Smooth muscle cell (in vitro differentiated cells): ENCODE data around the gene MTTP. TPM values are rescaled to one million over a fixed set of nuclear protein-coding genes. Genes with fewer than 3 reads are reported as not detected.

Source experiments
- DNase-seq: peaks from one replicate; lab custom pipeline; 2025; ENCODE audit not compliant: unreplicated experiment; lab: John Stamatoyannopoulos, UW
- H2AFZ ChIP-seq: fragments of 200-600 bp; sonication (generic); 2 replicates; pipeline ENCODE4 v1.6.0; 2016; ENCODE audit warnings: antibody characterized with exemption, low read depth, mild to moderate bottlenecking
- H3F3A ChIP-seq: fragments of 200-600 bp; sonication (generic); 2 replicates; pipeline ENCODE4 v1.6.0; 2017; ENCODE audit warnings: antibody characterized with exemption, low read depth
- H3K27ac ChIP-seq: fragments of 200-600 bp; sonication (generic); 2 replicates; pipeline ENCODE4 v1.5.1; 2016; ENCODE audit warnings: low read depth, mild to moderate bottlenecking
- H3K27me3 ChIP-seq: fragments of 200-600 bp; sonication (generic); 2 replicates; pipeline ENCODE4 v1.6.1; 2016; ENCODE audit warnings: low read depth, mild to moderate bottlenecking
- H3K36me3 ChIP-seq: fragments of 200-600 bp; sonication (generic); 2 replicates; pipeline ENCODE4 v1.5.1; 2016; ENCODE audit warnings: low read depth
- H3K4me1 ChIP-seq: fragments of 200-600 bp; sonication (generic); 2 replicates; pipeline ENCODE4 v1.5.1; 2016; ENCODE audit warnings: low read depth
- H3K4me2 ChIP-seq: fragments of 200-600 bp; sonication (generic); 2 replicates; pipeline ENCODE4 v1.6.0; 2016; ENCODE audit warnings: mild to moderate bottlenecking
- H3K4me3 ChIP-seq: fragments of 200-600 bp; sonication (generic); 2 replicates; pipeline ENCODE4 v1.5.1; 2016; ENCODE audit warnings: mild to moderate bottlenecking
- H3K79me2 ChIP-seq: fragments of 200-600 bp; sonication (generic); 2 replicates; pipeline ENCODE4 v1.6.0; 2016; ENCODE audit warnings: low read depth, mild to moderate bottlenecking
- H3K9ac ChIP-seq: fragments of 200-600 bp; sonication (generic); 2 replicates; pipeline ENCODE4 v1.6.0; 2016; ENCODE audit warnings: low read depth
- H3K9me3 ChIP-seq: fragments of 200-600 bp; sonication (generic); replicated peaks from 2 replicates; pipeline ENCODE4 v1.5.1; 2016; ENCODE audit warnings: low read depth
- H4K20me1 ChIP-seq: fragments of 200-600 bp; sonication (generic); 2 replicates; pipeline ENCODE4 v1.6.0; 2016; ENCODE audit warnings: low read depth
- WGBS: methylation state at CpG from one replicate; pipeline ENCODE4 v1.1.7; 2016; ENCODE audit warnings: low lambda C conversion rate; 5-methylcytosine and 5-hydroxymethylcytosine counted together
- polyA plus RNA-seq: library from polyadenylated mRNA; unstranded; fragments of >200 nt; fragmentation: Nextera tagmentation; extraction: Ambion mirVana; gene quantifications from 2 replicates; pipeline ENCODE4 v1.2.1, GENCODE V29; 2016
- total RNA-seq: library from RNA; depleted of rRNA; stranded (reverse); fragments of >200 nt; gene quantifications from 2 replicates; pipeline ENCODE4 v1.2.3, GENCODE V29; 2014
- TF ChIP-seq, protein P1 (sequence below): fragments of 200-600 bp; sonication (generic); IDR thresholded peaks from 2 replicates; pipeline ENCODE4 v1.5.1; 2017; ENCODE audit warnings: borderline replicate concordance, mild to moderate bottlenecking, antibody characterized with exemption; ENCODE audit not compliant: insufficient read depth, poor library complexity, severe bottlenecking

The MTTP gene
- total and polyA plus RNA-seq, 2 experiments from 2014 or later, result 0.31 TPM; not detected in 1

DNA sequence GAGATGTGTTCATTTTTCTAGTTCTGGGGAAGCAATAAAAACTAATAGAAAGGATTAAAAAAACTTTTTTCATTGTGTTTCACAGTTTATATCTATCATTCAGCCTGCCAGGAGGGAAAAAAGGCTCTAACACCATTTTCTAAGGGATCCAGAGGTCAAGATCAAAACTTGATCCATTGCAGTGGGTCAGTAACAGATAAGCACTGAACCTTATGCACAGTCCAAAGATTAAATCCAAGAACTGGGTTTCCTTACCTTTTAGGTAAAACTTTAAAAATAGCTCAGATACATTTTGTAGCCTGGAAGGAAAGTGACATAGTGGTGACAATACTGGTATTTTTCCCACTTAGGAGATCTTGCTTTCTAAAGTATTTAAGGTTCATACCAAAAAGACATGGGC is 12.7 kb downstream of the MTTP start:
- peak overlapping the region; percentile 49 for H3K27ac ChIP-seq
- TF ChIP-seq, protein P1, sequence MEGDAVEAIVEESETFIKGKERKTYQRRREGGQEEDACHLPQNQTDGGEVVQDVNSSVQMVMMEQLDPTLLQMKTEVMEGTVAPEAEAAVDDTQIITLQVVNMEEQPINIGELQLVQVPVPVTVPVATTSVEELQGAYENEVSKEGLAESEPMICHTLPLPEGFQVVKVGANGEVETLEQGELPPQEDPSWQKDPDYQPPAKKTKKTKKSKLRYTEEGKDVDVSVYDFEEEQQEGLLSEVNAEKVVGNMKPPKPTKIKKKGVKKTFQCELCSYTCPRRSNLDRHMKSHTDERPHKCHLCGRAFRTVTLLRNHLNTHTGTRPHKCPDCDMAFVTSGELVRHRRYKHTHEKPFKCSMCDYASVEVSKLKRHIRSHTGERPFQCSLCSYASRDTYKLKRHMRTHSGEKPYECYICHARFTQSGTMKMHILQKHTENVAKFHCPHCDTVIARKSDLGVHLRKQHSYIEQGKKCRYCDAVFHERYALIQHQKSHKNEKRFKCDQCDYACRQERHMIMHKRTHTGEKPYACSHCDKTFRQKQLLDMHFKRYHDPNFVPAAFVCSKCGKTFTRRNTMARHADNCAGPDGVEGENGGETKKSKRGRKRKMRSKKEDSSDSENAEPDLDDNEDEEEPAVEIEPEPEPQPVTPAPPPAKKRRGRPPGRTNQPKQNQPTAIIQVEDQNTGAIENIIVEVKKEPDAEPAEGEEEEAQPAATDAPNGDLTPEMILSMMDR, result no peak
- DNase-seq, result no peak
- peaks cover 3% of the 10 kb centered on the region for H3K27me3 ChIP-seq
- H3K9me3 ChIP-seq, result no peaks in the 10 kb centered on the region
- H3K9ac ChIP-seq, result no peak overlapping the region
- no peaks in the 10 kb centered on the region for H3K36me3 ChIP-seq
- no peaks in the 10 kb centered on the region for H3F3A ChIP-seq
- H4K20me1 ChIP-seq, result no peaks in the 10 kb centered on the region
- H3K4me1 ChIP-seq, result no peaks in the 10 kb centered on the region
- H3K79me2 ChIP-seq, result no peaks in the 10 kb centered on the region
- H3K4me2 ChIP-seq, result no peak overlapping the region
- peak overlapping the region; percentile 15 for H2AFZ ChIP-seq
- no peak overlapping the region for H3K4me3 ChIP-seq

DNA sequence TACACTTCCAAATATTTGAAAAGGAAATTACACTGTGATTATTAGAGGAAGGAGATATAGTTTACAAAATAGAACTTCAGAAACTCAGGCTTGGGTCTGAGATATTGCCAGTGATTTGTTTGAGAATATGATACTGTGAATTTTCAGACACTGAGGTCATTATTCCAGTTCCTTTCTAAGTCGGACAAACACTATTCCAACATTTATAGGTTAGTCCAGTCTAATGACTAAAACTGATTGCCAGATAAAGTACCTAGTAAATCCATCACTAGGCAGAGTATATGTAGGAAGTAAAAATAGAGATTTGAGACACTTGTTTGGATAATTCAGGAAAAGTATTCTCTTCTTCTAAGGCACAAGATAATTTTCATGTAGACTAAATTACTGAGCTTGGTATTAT is 13.2 kb downstream of the MTTP start:
- H3K36me3 ChIP-seq, result no peaks in the 10 kb centered on the region
- TF ChIP-seq, protein P1, result no peak
- H3F3A ChIP-seq, result no peaks in the 10 kb centered on the region
- WGBS, result 15% methylated on average over 1 of the region's 1 CpG
- DNase-seq, result no peak
- H3K79me2 ChIP-seq, result no peaks in the 10 kb centered on the region
- H3K27ac ChIP-seq, result peak overlapping the region; percentile 49
- H3K9me3 ChIP-seq, result no peaks in the 10 kb centered on the region
- H3K27me3 ChIP-seq, result peaks cover 3% of the 10 kb centered on the region
- H2AFZ ChIP-seq, result peak overlapping the region; percentile 15
- no peaks in the 10 kb centered on the region for H4K20me1 ChIP-seq
- no peak overlapping the region for H3K9ac ChIP-seq
- no peaks in the 10 kb centered on the region for H3K4me1 ChIP-seq
- peak overlapping the region; percentile 7 for H3K4me2 ChIP-seq
- no peak overlapping the region for H3K4me3 ChIP-seq

DNA sequence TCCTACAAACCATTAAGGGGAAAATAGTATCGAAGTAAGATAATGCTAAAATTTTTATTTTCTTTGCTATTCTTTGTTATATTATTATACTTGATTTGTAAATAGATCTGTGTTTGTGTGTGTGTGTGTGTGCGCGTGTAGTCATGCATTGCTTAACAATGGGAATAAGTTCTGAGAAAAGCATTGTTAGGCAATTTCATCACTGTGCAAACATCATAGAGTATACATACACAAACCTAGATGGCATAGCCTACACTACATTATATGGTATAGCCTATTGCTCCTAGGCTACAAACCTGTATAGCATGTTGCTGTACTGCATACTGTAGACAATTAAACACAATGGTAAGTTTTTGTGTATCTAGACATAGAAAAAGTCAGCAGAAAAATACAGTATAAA is 17.1 kb downstream of the MTTP start:
- H3K4me3 ChIP-seq, result no peak overlapping the region
- H3F3A ChIP-seq, result no peaks in the 10 kb centered on the region
- H4K20me1 ChIP-seq, result no peaks in the 10 kb centered on the region
- H3K27ac ChIP-seq, result no peak overlapping the region
- no peaks in the 10 kb centered on the region for H3K9me3 ChIP-seq
- H2AFZ ChIP-seq, result peak overlapping the region; percentile 4
- no peaks in the 10 kb centered on the region for H3K36me3 ChIP-seq
- no peaks in the 10 kb centered on the region for H3K4me1 ChIP-seq
- TF ChIP-seq, protein P1, result no peak
- DNase-seq, result no peak
- no peak overlapping the region for H3K9ac ChIP-seq
- H3K4me2 ChIP-seq, result no peak overlapping the region
- H3K79me2 ChIP-seq, result no peaks in the 10 kb centered on the region
- 92% methylated on average over 3 of the region's 3 CpGs for WGBS
- H3K27me3 ChIP-seq, result no peaks in the 10 kb centered on the region

GRCh38 chr4:99593781-99594641 is 19.4 kb downstream of the MTTP start:
- H3K79me2 ChIP-seq, result no peaks in the 10 kb centered on the region
- DNase-seq, result no peak
- no peaks in the 10 kb centered on the region for H3K27me3 ChIP-seq
- H3F3A ChIP-seq, result no peaks in the 10 kb centered on the region
- no peak overlapping the region for H3K9ac ChIP-seq
- TF ChIP-seq, protein P1, result no peak
- H3K4me3 ChIP-seq, result no peak overlapping the region
- no peaks in the 10 kb centered on the region for H3K36me3 ChIP-seq
- no peaks in the 10 kb centered on the region for H3K4me1 ChIP-seq
- H2AFZ ChIP-seq, result peak overlapping the region; percentile 68
- 73% methylated on average over 4 of the region's 4 CpGs for WGBS
- H3K4me2 ChIP-seq, result no peak overlapping the region
- no peaks in the 10 kb centered on the region for H4K20me1 ChIP-seq
- H3K9me3 ChIP-seq, result no peaks in the 10 kb centered on the region
- no peak overlapping the region for H3K27ac ChIP-seq
